LNCaP clone FGC (cell line): ENCODE measurements around the gene AQP7.

ENCODE experiments used
- DNase-seq: peaks from one replicate; pipeline ENCODE4 v3.0.0-alpha.2; 2011; ENCODE audit warnings: low read depth
- H3K4me3 ChIP-seq: 2 replicates; pipeline ENCODE4 v1.5.1; 2011; ENCODE audit warnings: mild to moderate bottlenecking, low read depth, low read length, control low read depth
- CTCF ChIP-seq: IDR thresholded peaks from 2 replicates; pipeline ENCODE4 v1.5.1; 2012; ENCODE audit warnings: mild to moderate bottlenecking; ENCODE audit not compliant: control insufficient read depth, insufficient read depth; ENCODE audit errors: extremely low read depth

AQP7 gene

GRCh38 chr9:33380390-33381094 is 21.8 kb downstream of the AQP7 start:
- H3K4me3 ChIP-seq = no peak overlapping the region
- TF ChIP-seq CTCF = no peak
- no peak for DNase-seq

GRCh38 chr9:33379666-33380389 is 22.5 kb downstream of the AQP7 start:
- TF ChIP-seq CTCF = no peak
- DNase-seq = no peak

GRCh38 chr9:33378121-33378795 is 24.1 kb downstream of the AQP7 start:
- H3K4me3 ChIP-seq = no peak overlapping the region
- no peak for TF ChIP-seq CTCF

More at GRCh38 chr9:33379666-33380389, 22.5 kb downstream of the AQP7 start:
- H3K4me3 ChIP-seq = no peak overlapping the region

GRCh38 chr9:33377089-33377715 is 25.2 kb downstream of the AQP7 start:
- DNase-seq = no peak
- no peak for TF ChIP-seq CTCF

More at GRCh38 chr9:33378121-33378795, 24.1 kb downstream of the AQP7 start:
- DNase-seq = no peak

GRCh38 chr9:33375841-33376321 is 26.5 kb downstream of the AQP7 start:
- TF ChIP-seq CTCF = no peak
- no peak for DNase-seq
- no peak overlapping the region for H3K4me3 ChIP-seq

More at GRCh38 chr9:33377089-33377715, 25.2 kb downstream of the AQP7 start:
- no peak overlapping the region for H3K4me3 ChIP-seq

- TF ChIP-seq CTCF = no peak
- no peak overlapping the region for H3K4me3 ChIP-seq
- DNase-seq = no peak
Observed at GRCh38 chr9:33375238-33375840, 27.0 kb downstream of the AQP7 start.
